Body of pancreas (tissue), 4 donors: ENCODE measurements around the gene GIT2. TPM values are rescaled to one million over a fixed set of nuclear protein-coding genes. Genes with fewer than 3 reads are reported as not detected.

ENCODE experiments used
- ATAC-seq: fragments of 150-250 bp; one replicate; pipeline ENCODE4 v1.9.1; 2016
- DNase-seq, 4 donors: peaks; one replicate each; pipeline ENCODE4 v3.0.0-alpha.2; 2019
- H3K27ac ChIP-seq, 4 donors: fragments of 200-600 bp; sonication (generic); 1 replicate in 3 of 4; 2 replicates in 1 of 4; pipeline versions ENCODE4 v1.5.1 to v1.6.1; 2016 to 2019; ENCODE audit warnings: mild to moderate bottlenecking in 1 of 4, mixed read lengths in 1 of 4, moderate library complexity in 1 of 4
- H3K27me3 ChIP-seq, 2 donors: fragments of 200-600 bp; sonication (generic); one replicate each; pipeline ENCODE4 v1.6.0; 2016; ENCODE audit warnings: mild to moderate bottlenecking in 1 of 2
- H3K36me3 ChIP-seq, 2 donors: fragments of 200-600 bp; sonication (generic); replicated peaks in 1 of 2; 2 replicates each; pipeline ENCODE4 v1.5.1; 2016; ENCODE audit warnings: low read depth in 2 of 2; ENCODE audit not compliant: insufficient read depth in 1 of 2
- H3K4me1 ChIP-seq: fragments of 200-600 bp; sonication (generic); one replicate; pipeline ENCODE4 v1.6.0; 2016
- H3K4me3 ChIP-seq, 2 donors: fragments of 200-600 bp; sonication (generic); 1 replicate in 1 of 2; 2 replicates in 1 of 2; pipeline ENCODE4 v1.5.1; 2016 to 2019
- H3K9me3 ChIP-seq, 3 donors: fragments of 200-600 bp; sonication (generic); 1 replicate in 2 of 3; 2 replicates in 1 of 3; pipeline ENCODE4 v1.5.1; 2016
- POLR2A ChIP-seq, 3 donors: fragments of 450-650 bp; IDR thresholded peaks; one replicate each; pipeline ENCODE4 v1.6.1; 2016; ENCODE audit warnings: antibody characterized with exemption in 3 of 3, mild to moderate bottlenecking in 2 of 3
- WGBS, 2 donors: methylation state at CpG; one replicate each; pipeline ENCODE4 v1.1.5; 2017; 5-methylcytosine and 5-hydroxymethylcytosine counted together
- intact Hi-C: fragments of 100-400 bp; cut with DNase I; formaldehyde crosslinking; loops from one replicate; pipeline ENCODE4 v1.15.1; 2023
- total RNA-seq, 2 donors: library from RNA; depleted of rRNA; stranded (reverse); fragments of >200 nt; gene quantifications; one replicate each; pipeline ENCODE4 v1.1.0, GENCODE V29; 2016
- TF ChIP-seq, protein P1 (sequence below), 7 experiments: fragments of 450-650 bp in 4 of 7; fragments of 200-600 bp in 3 of 7; sonication (generic) in 3 of 7; IDR thresholded peaks; one replicate each; pipeline ENCODE4 v1.5.1; 2016 to 2019; ENCODE audit warnings: antibody characterized with exemption in 7 of 7

The GIT2 gene
- total RNA-seq, 2 donors from 2014 or later: 44.4 to 50.1 TPM

GRCh38 chr12:109923481-109924245, 72.5 kb downstream of the GIT2 start:
- peaks cover 0 to 8% of the 10 kb centered on the region in 2 donors for H3K36me3 ChIP-seq

DNA sequence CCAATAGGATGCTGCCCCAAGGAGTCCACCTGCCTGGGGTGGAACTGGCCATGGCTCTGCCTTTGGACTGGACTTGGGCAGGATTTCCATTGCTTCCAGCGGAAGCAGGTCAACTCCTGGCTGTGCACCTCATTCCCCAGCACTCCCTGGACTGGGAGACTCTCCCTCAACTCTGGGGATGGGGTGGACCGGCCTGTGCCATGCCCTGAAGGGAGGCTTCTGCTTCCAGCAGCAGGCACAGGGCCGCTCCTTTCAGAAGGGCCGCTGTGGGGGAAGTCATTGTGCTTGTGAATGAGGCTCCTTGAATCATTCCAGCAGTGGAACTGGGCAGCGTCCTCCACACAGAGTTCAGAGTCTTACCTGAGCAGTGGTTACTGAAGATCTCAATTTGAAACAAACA, 73.1 kb downstream of the GIT2 start:
- DNase-seq (no peak), ATAC-seq (no peak)
- Histone ChIP-seq H3K27me3 (no peaks in the 10 kb centered on the region), H3K9me3 (no peaks in the 10 kb centered on the region), H3K4me3 (no peak overlapping the region), H3K36me3 (peaks cover 0 to 8% of the 10 kb centered on the region in 2 donors), H3K4me1 (peaks cover 13% of the 10 kb centered on the region), H3K27ac (no peak overlapping the region)
- intact Hi-C loops: loop anchor here (10.0 kb wide), 1 partner anchor 62 kb away; no protein-coding TSS in a partner anchor
- TF ChIP-seq, protein P1, sequence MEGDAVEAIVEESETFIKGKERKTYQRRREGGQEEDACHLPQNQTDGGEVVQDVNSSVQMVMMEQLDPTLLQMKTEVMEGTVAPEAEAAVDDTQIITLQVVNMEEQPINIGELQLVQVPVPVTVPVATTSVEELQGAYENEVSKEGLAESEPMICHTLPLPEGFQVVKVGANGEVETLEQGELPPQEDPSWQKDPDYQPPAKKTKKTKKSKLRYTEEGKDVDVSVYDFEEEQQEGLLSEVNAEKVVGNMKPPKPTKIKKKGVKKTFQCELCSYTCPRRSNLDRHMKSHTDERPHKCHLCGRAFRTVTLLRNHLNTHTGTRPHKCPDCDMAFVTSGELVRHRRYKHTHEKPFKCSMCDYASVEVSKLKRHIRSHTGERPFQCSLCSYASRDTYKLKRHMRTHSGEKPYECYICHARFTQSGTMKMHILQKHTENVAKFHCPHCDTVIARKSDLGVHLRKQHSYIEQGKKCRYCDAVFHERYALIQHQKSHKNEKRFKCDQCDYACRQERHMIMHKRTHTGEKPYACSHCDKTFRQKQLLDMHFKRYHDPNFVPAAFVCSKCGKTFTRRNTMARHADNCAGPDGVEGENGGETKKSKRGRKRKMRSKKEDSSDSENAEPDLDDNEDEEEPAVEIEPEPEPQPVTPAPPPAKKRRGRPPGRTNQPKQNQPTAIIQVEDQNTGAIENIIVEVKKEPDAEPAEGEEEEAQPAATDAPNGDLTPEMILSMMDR (IDR thresholded peaks at IDR 0.05): no peak
- no peak for TF ChIP-seq POLR2A (IDR thresholded peaks at IDR 0.05)
- 86 to 90% methylated on average over 4 of the region's 5 CpGs for WGBS, 2 donors

More at GRCh38 chr12:109923481-109924245, 72.5 kb downstream of the GIT2 start:
- ATAC-seq (no peak), DNase-seq (no peak)
- intact Hi-C loops: loop anchor here (10.0 kb wide), 1 partner anchor 61 kb away; no protein-coding TSS in a partner anchor
- no peaks in the 10 kb centered on the region for H3K9me3 ChIP-seq
- no peak overlapping the region for H3K27ac ChIP-seq
- no peak overlapping the region for H3K4me3 ChIP-seq
- peaks cover 19% of the 10 kb centered on the region for H3K4me1 ChIP-seq
- TF ChIP-seq, protein P1 (IDR thresholded peaks at IDR 0.05): no peak
- no peak for TF ChIP-seq POLR2A (IDR thresholded peaks at IDR 0.05)
- H3K27me3 ChIP-seq: no peaks in the 10 kb centered on the region
- 81 to 84% methylated on average over 15 to 17 of the region's 17 CpGs for WGBS, 2 donors

DNA sequence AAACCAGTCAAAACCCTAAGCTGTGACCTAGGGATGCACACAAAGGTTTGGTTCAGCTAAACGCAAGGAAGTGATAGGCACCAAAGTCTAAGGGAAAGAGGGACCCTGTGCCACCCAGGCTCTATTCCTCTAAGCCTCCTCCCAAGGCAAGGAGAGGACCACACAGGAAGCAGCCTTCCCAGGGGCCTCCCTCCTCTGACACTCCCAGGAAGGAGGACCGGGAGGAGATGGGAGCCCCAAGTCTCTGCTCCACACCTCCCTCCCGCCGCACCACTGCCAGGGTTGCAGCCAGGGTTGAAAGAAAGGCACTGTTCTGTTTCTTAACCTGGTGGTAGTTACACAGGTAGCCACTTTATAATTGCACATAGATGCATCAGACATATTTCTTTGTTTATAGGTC, 74.2 kb downstream of the GIT2 start:
- H3K27me3 ChIP-seq: no peaks in the 10 kb centered on the region
- intact Hi-C loops: loop anchor here (10.0 kb wide), 1 partner anchor 63 kb away; no protein-coding TSS in a partner anchor
- no peak overlapping the region for H3K4me3 ChIP-seq
- DNase-seq: no peak
- TF ChIP-seq POLR2A (IDR thresholded peaks at IDR 0.05): no peak
- TF ChIP-seq, protein P1 (IDR thresholded peaks at IDR 0.05): no peak
- 81 to 86% methylated on average over 4 of the region's 4 CpGs for WGBS, 2 donors
- peaks cover 8% of the 10 kb centered on the region for H3K4me1 ChIP-seq
- H3K36me3 ChIP-seq: peaks cover 0 to 12% of the 10 kb centered on the region in 2 donors
- no peak overlapping the region for H3K27ac ChIP-seq
- no peaks in the 10 kb centered on the region for H3K9me3 ChIP-seq
- ATAC-seq: no peak

GRCh38 chr12:109920261-109920780, 75.8 kb downstream of the GIT2 start:
- 92% methylated on average over 10 to 11 of the region's 11 CpGs for WGBS, 2 donors
- H3K4me3 ChIP-seq: no peak overlapping the region
- no peak for ATAC-seq
- H3K27ac ChIP-seq: no peak overlapping the region
- H3K27me3 ChIP-seq: no peaks in the 10 kb centered on the region
- intact Hi-C loops: loop anchor here (10.0 kb wide), 1 partner anchor 64 kb away; no protein-coding TSS in a partner anchor
- H3K4me1 ChIP-seq: peaks cover 8% of the 10 kb centered on the region
- peaks cover 0 to 20% of the 10 kb centered on the region in 2 donors for H3K36me3 ChIP-seq
- no peaks in the 10 kb centered on the region for H3K9me3 ChIP-seq
- TF ChIP-seq, protein P1 (IDR thresholded peaks at IDR 0.05): no peak
- TF ChIP-seq POLR2A (IDR thresholded peaks at IDR 0.05): no peak
- no peak for DNase-seq
